ENCODE data around the gene MPZL1. TPM values are rescaled to one million over a fixed set of nuclear protein-coding genes. Genes with fewer than 3 reads are reported as not detected.

The MPZL1 gene
- total RNA-seq, 3 donors from 2014 or later = 43.5 to 86.8 (median 86.2) TPM

DNA sequence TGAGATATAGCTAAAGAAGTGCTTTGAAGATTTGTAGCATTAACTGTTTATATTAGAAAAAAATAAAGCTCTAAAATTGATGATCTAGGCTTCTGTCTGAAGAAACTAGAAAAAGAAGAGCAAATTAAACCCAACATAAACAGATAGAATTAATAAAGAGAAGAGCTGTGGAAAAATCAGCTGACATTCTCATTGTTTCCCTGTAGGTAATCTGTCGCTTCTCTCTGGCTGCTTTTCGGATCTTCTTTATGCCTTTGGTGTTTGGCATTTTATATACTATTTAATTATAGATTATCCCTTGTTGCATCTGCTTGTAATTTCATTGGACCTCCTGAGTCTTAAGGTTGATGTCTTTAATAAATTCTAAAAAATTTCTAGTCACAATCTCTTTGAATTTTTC, 59.8 kb downstream of the MPZL1 start:
- H3K36me3 ChIP-seq = no peaks in the 10 kb centered on the region
- H3K27me3 ChIP-seq = no peaks in the 10 kb centered on the region
- intact Hi-C loops (cut with DNase I; ENCODE audit: low total_unique reads) = no loop called here
- no peak for DNase-seq (ENCODE audit: low spot score in 2 of 2)
- no peak overlapping the region for H3K4me3 ChIP-seq
- no peaks in the 10 kb centered on the region for H3K9me3 ChIP-seq
- no peak overlapping the region for H3K27ac ChIP-seq
- TF ChIP-seq POLR2AphosphoS5 (IDR thresholded peaks at IDR 0.05) = no peak
- H3K4me1 ChIP-seq = no peaks in the 10 kb centered on the region

DNA sequence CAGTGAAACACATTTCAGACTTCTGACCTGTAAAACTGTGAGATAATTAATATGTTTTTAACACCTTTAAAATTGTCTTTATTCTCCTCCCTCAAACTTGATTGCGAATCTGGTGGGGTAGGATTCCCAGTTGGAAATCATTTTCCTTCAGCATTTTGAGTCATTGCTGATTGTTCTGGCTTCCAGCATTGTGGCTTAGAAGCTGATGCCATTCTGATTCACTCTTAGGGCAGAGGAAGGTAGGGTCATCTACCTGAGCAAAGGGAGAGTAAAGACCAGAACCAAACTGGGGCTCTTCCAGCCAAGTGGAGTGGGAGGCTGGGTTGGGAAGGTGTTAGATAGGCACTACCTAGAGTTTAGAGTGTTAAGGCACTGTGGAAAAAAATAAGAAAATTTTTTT, 61.2 kb downstream of the MPZL1 start:
- H3K36me3 ChIP-seq = no peaks in the 10 kb centered on the region
- TF ChIP-seq, protein P1, sequence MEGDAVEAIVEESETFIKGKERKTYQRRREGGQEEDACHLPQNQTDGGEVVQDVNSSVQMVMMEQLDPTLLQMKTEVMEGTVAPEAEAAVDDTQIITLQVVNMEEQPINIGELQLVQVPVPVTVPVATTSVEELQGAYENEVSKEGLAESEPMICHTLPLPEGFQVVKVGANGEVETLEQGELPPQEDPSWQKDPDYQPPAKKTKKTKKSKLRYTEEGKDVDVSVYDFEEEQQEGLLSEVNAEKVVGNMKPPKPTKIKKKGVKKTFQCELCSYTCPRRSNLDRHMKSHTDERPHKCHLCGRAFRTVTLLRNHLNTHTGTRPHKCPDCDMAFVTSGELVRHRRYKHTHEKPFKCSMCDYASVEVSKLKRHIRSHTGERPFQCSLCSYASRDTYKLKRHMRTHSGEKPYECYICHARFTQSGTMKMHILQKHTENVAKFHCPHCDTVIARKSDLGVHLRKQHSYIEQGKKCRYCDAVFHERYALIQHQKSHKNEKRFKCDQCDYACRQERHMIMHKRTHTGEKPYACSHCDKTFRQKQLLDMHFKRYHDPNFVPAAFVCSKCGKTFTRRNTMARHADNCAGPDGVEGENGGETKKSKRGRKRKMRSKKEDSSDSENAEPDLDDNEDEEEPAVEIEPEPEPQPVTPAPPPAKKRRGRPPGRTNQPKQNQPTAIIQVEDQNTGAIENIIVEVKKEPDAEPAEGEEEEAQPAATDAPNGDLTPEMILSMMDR (IDR thresholded peaks at IDR 0.05) = no peak
- TF ChIP-seq POLR2AphosphoS5 (IDR thresholded peaks at IDR 0.05) (no peak), POLR2A (IDR thresholded peaks at IDR 0.05) (no peak)
- intact Hi-C loops (cut with DNase I; ENCODE audit: low total_unique reads) = no loop called here
- no peaks in the 10 kb centered on the region for H3K27me3 ChIP-seq
- H3K9me3 ChIP-seq = no peaks in the 10 kb centered on the region
- H3K4me1 ChIP-seq = no peaks in the 10 kb centered on the region
- no peak overlapping the region for H3K27ac ChIP-seq
- H3K4me3 ChIP-seq = no peak overlapping the region
- DNase-seq (ENCODE audit: low spot score in 2 of 2) = no peak

DNA sequence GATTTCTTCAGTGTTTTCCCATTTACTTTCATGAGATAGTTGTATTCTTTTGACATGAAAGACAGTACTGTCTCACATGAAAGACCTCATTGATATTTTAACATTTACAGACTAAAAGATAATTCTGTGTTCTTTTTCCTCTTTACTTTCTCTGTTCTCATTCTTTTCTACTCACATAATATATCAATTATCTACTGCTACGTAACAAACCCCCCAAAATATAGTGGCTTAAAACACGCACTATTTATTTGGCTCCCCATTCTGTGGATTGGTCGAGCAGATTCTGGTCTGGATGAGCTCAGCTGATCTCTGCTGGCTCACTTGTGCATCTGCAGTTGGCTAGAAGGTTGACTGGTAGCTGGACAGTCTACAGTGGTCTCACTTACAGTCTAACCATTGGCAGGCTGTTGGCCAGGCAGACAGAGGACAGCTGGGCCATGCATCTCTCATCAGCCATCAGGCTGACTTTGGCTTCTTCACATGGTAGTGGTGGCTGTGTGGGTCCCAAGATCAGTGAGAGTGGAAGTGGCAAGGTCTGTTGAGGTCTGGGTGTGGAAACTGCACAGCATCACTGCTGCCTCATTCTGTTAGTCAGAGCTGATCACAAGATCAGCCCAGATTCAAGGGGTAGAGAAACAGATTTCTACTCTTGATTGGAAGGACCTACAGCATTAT, 63.2 kb downstream of the MPZL1 start:
- Histone ChIP-seq H3K27me3 (no peaks in the 10 kb centered on the region), H3K4me3 (no peak overlapping the region), H3K27ac (no peak overlapping the region), H3K36me3 (no peaks in the 10 kb centered on the region), H3K4me1 (no peaks in the 10 kb centered on the region), H3K9me3 (no peaks in the 10 kb centered on the region)
- intact Hi-C loops (cut with DNase I; ENCODE audit: low total_unique reads) = no loop called here
- TF ChIP-seq, protein P1 (IDR thresholded peaks at IDR 0.05) = no peak
- TF ChIP-seq POLR2A (IDR thresholded peaks at IDR 0.05) = no peak
- TF ChIP-seq POLR2AphosphoS5 (IDR thresholded peaks at IDR 0.05) = no peak
- DNase-seq (ENCODE audit: low spot score in 2 of 2) = no peak

DNA sequence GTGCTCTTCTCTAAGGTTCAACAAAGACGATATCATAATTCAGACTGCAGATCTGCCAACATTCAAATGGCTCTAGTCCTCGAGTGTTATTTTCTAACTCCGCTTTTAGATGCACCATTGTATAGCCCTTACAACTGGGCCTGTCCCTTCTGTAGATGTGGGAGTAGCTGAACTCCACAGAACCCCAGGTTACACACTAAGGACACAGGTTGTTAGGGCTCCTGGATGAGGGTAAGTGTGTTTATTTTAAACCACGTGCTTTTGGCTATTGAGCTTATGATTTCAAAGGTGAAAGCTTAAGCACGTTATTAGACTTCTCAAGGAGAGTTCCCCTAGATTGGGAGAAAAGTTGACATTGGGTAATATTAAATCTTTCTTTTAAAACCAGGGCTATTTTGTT, 64.7 kb downstream of the MPZL1 start:
- intact Hi-C loops (cut with DNase I; ENCODE audit: low total_unique reads) = no loop called here
- peaks cover 4 to 8% of the 10 kb centered on the region in 2 donors for H3K4me1 ChIP-seq
- H3K4me3 ChIP-seq = no peak overlapping the region
- no peaks in the 10 kb centered on the region for H3K9me3 ChIP-seq
- TF ChIP-seq POLR2AphosphoS5 (IDR thresholded peaks at IDR 0.05) = no peak
- TF ChIP-seq, protein P1 (IDR thresholded peaks at IDR 0.05) = no peak
- no peak for TF ChIP-seq POLR2A (IDR thresholded peaks at IDR 0.05)
- no peak overlapping the region for H3K27ac ChIP-seq
- no peaks in the 10 kb centered on the region for H3K36me3 ChIP-seq
- H3K27me3 ChIP-seq = no peaks in the 10 kb centered on the region
- DNase-seq (ENCODE audit: low spot score in 2 of 2) = no peak

DNA sequence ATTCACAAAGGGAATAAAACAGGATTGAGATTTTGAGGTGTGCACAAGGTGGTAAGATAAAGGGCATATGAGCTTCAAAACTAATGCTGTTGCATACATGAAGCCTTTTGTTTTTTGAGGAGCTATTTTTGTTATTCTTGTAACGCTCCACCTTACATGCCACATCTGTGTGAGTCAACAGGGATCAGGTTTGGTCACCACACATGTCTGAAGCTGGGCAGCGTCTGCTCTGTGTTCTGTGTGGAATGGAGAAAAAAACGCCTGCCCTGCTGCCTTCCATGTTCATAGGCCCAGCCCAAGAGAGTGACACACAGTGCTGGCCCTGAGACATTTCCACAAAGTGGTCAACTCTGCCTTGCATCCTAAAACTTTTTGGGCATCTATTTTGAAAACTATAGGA, 67.7 kb downstream of the MPZL1 start:
- no peak for DNase-seq (ENCODE audit: low spot score in 2 of 2)
- H3K9me3 ChIP-seq = no peaks in the 10 kb centered on the region
- intact Hi-C loops (cut with DNase I; ENCODE audit: low total_unique reads) = no loop called here
- TF ChIP-seq, protein P1 (IDR thresholded peaks at IDR 0.05) = no peak
- TF ChIP-seq POLR2AphosphoS5 (IDR thresholded peaks at IDR 0.05) (no peak), POLR2A (IDR thresholded peaks at IDR 0.05) (no peak)
- peaks cover 5 to 10% of the 10 kb centered on the region in 2 donors for H3K4me1 ChIP-seq
- H3K27me3 ChIP-seq = no peaks in the 10 kb centered on the region
- H3K4me3 ChIP-seq = no peak overlapping the region
- H3K36me3 ChIP-seq = no peaks in the 10 kb centered on the region
- H3K27ac ChIP-seq = peak overlapping the region; percentile 62 to 66

Measured in breast epithelium (tissue), 4 donors.